IPS DF 6.9 (cell line): Measurements from ENCODE around the gene CSNK1G2.

ENCODE experiments used
- DNase-seq: peaks from one replicate; pipeline ENCODE4 v3.0.0-alpha.2; 2013; ENCODE audit warnings: low read depth, low spot score
- H3K27ac ChIP-seq: one replicate; pipeline ENCODE4 v1.5.1; 2013; ENCODE audit warnings: low read length, control low read depth
- H3K27me3 ChIP-seq: 2 replicates; pipeline ENCODE4 v1.6.1; 2013; ENCODE audit warnings: mild to moderate bottlenecking, low read length; ENCODE audit not compliant: control insufficient read depth, insufficient read depth
- H3K36me3 ChIP-seq: 2 replicates; pipeline ENCODE4 v1.6.1; 2013; ENCODE audit warnings: low read length; ENCODE audit not compliant: control insufficient read depth, insufficient read depth
- H3K4me1 ChIP-seq: 2 replicates; pipeline ENCODE4 v1.6.1; 2013; ENCODE audit warnings: low read length; ENCODE audit not compliant: control insufficient read depth, insufficient read depth
- H3K4me3 ChIP-seq: 2 replicates; pipeline ENCODE4 v1.5.1; 2013; ENCODE audit warnings: mild to moderate bottlenecking, low read length
- H3K9me3 ChIP-seq: 2 replicates; pipeline ENCODE4 v1.6.1; 2013; ENCODE audit warnings: low read length, inconsistent platforms; ENCODE audit not compliant: control insufficient read depth, insufficient read depth
- WGBS: extraction: QIAGEN DNeasy Blood & Tissue Kit; methylation state at CpG from one replicate; pipeline ENCODE4 v1.1.7; 2013; ENCODE audit warnings: mixed read lengths, missing lambda C conversion rate; ENCODE audit not compliant: insufficient read length, insufficient coverage; 5-methylcytosine and 5-hydroxymethylcytosine counted together

CSNK1G2 gene

DNA sequence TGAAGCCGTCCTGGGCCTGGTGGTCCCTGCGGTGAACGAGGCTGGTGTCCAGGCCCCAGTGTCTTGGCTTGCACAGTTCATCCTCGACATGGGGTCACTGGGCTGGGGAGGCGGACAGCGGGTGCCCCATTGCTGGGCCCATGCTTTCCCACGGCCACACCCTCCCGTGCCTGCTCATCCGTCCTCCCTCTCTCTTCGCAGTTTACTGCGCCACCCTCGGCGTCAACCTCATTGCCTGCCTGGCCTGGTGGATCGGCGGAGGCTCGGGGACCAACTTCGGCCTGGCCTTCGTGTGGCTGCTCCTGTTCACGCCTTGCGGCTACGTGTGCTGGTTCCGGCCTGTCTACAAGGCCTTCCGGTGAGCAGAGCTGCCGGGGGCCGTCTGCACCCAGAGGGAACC is 23.0 kb upstream of the CSNK1G2 start:
- no CpG with 5 or more reads among the region's 25 CpGs for WGBS
- H3K27ac ChIP-seq = no peak overlapping the region
- H3K27me3 ChIP-seq = no peaks in the 10 kb centered on the region
- H3K4me1 ChIP-seq = no peaks in the 10 kb centered on the region
- no peaks in the 10 kb centered on the region for H3K9me3 ChIP-seq
- peaks cover 44% of the 10 kb centered on the region for H3K36me3 ChIP-seq
- H3K4me3 ChIP-seq = no peak overlapping the region
- DNase-seq = no peak

GRCh38 chr19:1918975-1919374 is 22.0 kb upstream of the CSNK1G2 start:
- H3K4me3 ChIP-seq = no peak overlapping the region
- H3K27ac ChIP-seq = no peak overlapping the region
- no CpG with 5 or more reads among the region's 28 CpGs for WGBS
- no peak for DNase-seq
- H3K36me3 ChIP-seq = peaks cover 40% of the 10 kb centered on the region
- no peaks in the 10 kb centered on the region for H3K9me3 ChIP-seq
- no peaks in the 10 kb centered on the region for H3K4me1 ChIP-seq
- no peaks in the 10 kb centered on the region for H3K27me3 ChIP-seq

DNA sequence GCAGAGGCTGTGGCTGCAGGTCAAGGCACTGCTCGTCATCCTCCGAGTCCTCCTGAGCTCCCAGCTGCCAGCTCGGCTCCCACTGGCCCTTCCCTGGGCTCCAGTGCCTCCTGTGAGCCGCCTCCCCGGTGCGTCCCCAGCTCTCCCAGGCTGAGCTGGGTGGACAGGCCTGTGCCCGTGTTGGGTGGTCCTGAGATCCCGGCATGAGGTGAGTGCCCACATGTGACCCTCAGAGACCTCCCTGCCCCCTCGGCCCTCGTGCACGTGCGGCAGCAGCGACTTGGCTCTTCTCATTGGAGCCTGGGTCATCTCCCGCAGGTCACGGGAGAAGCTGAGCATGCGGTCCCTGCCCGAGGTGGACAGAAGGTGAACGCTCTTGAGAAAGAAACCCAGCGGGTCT is 20.3 kb upstream of the CSNK1G2 start:
- Histone ChIP-seq H3K4me1 (0 out of 2 replicates have a peak, but pooled peaks cover 1% of the 10 kb centered on the region), H3K4me3 (no peak overlapping the region), H3K27me3 (no peaks in the 10 kb centered on the region), H3K27ac (no peak overlapping the region), H3K9me3 (no peaks in the 10 kb centered on the region), H3K36me3 (peaks cover 43% of the 10 kb centered on the region)
- no CpG with 5 or more reads among the region's 19 CpGs for WGBS
- DNase-seq = no peak

- 0 out of 2 replicates have a peak, but pooled peaks cover 1% of the 10 kb centered on the region for H3K4me1 ChIP-seq
- no peaks in the 10 kb centered on the region for H3K27me3 ChIP-seq
- H3K27ac ChIP-seq = no peak overlapping the region
- H3K4me3 ChIP-seq = no peak overlapping the region
- H3K36me3 ChIP-seq = peaks cover 43% of the 10 kb centered on the region
- DNase-seq = no peak
- H3K9me3 ChIP-seq = no peaks in the 10 kb centered on the region
- no CpG with 5 or more reads among the region's 19 CpGs for WGBS
Measured at GRCh38 chr19:1921326-1921725, 19.6 kb upstream of the CSNK1G2 start.

GRCh38 chr19:1921825-1922224 is 19.1 kb upstream of the CSNK1G2 start:
- no peak overlapping the region for H3K27ac ChIP-seq
- WGBS = no CpG with 5 or more reads among the region's 15 CpGs
- peaks cover 43% of the 10 kb centered on the region for H3K36me3 ChIP-seq
- no peaks in the 10 kb centered on the region for H3K9me3 ChIP-seq
- H3K4me3 ChIP-seq = no peak overlapping the region
- H3K27me3 ChIP-seq = no peaks in the 10 kb centered on the region
- 0 out of 2 replicates have a peak, but pooled peaks cover 1% of the 10 kb centered on the region for H3K4me1 ChIP-seq
- no peak for DNase-seq

GRCh38 chr19:1922803-1923202 is 18.2 kb upstream of the CSNK1G2 start:
- Histone ChIP-seq H3K36me3 (peaks cover 40% of the 10 kb centered on the region), H3K27ac (no peak overlapping the region)
- no CpG with 5 or more reads among the region's 23 CpGs for WGBS

GRCh38 chr19:1923319-1923718 is 17.7 kb upstream of the CSNK1G2 start:
- Histone ChIP-seq H3K36me3 (peaks cover 36% of the 10 kb centered on the region), H3K27ac (no peak overlapping the region), H3K9me3 (no peaks in the 10 kb centered on the region), H3K4me1 (0 out of 2 replicates have a peak, but pooled peaks cover 1% of the 10 kb centered on the region), H3K4me3 (no peak overlapping the region), H3K27me3 (no peaks in the 10 kb centered on the region)
- WGBS = no CpG with 5 or more reads among the region's 8 CpGs
- no peak for DNase-seq

More at GRCh38 chr19:1922803-1923202, 18.2 kb upstream of the CSNK1G2 start:
- Histone ChIP-seq H3K4me1 (0 out of 2 replicates have a peak, but pooled peaks cover 1% of the 10 kb centered on the region), H3K27me3 (no peaks in the 10 kb centered on the region), H3K4me3 (no peak overlapping the region), H3K9me3 (no peaks in the 10 kb centered on the region)
- no peak for DNase-seq

- no peak overlapping the region for H3K4me3 ChIP-seq
- WGBS = no CpG with 5 or more reads among the region's 35 CpGs
- no peak overlapping the region for H3K27ac ChIP-seq
- 0 out of 2 replicates have a peak, but pooled peaks cover 3% of the 10 kb centered on the region for H3K4me1 ChIP-seq
- no peaks in the 10 kb centered on the region for H3K27me3 ChIP-seq
- H3K36me3 ChIP-seq = peaks cover 31% of the 10 kb centered on the region
- H3K9me3 ChIP-seq = no peaks in the 10 kb centered on the region
- no peak for DNase-seq
Measured at GRCh38 chr19:1924320-1924961, 16.5 kb upstream of the CSNK1G2 start.

DNA sequence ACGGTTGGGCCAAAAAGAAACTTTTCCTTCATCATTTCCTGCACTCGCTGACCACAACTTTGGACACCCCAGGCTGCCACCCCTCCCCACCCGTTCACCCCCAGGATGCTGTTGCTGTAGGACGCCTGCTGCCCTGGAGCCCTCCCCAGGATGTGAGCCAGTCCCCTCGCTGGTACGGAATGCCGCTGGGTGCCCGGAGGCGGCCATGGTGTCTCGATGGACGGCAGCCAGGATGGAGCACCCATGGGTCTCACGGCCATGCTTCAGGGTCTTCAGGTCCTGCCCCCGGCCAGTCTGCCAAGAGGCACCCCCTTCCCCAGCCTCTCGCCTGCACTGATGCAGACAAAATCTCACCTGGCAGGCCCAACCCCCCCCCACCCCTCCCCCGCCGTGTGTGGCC is 15.4 kb upstream of the CSNK1G2 start:
- Histone ChIP-seq H3K4me1 (0 out of 2 replicates have a peak, but pooled peaks cover 6% of the 10 kb centered on the region), H3K27ac (no peak overlapping the region), H3K36me3 (peaks cover 25% of the 10 kb centered on the region), H3K9me3 (no peaks in the 10 kb centered on the region), H3K4me3 (no peak overlapping the region), H3K27me3 (no peaks in the 10 kb centered on the region)
- DNase-seq = no peak
- WGBS = no CpG with 5 or more reads among the region's 16 CpGs

GRCh38 chr19:1929021-1929742 is 11.8 kb upstream of the CSNK1G2 start:
- 0 out of 2 replicates have a peak, but pooled peaks cover 6% of the 10 kb centered on the region for H3K4me1 ChIP-seq
- H3K36me3 ChIP-seq = peaks cover 6% of the 10 kb centered on the region
- H3K27me3 ChIP-seq = no peaks in the 10 kb centered on the region
- DNase-seq = no peak
- no CpG with 5 or more reads among the region's 42 CpGs for WGBS
- no peaks in the 10 kb centered on the region for H3K9me3 ChIP-seq
- H3K27ac ChIP-seq = no peak overlapping the region
- no peak overlapping the region for H3K4me3 ChIP-seq
